ENCODE data around the gene ILF2. TPM values are rescaled to one million over a fixed set of nuclear protein-coding genes. Genes with fewer than 3 reads are reported as not detected.

ILF2 gene
- total RNA-seq, 2 experiments from 2014 or later: 287 to 334 TPM

GRCh38 chr1:153627715-153628626 is 42.8 kb downstream of the ILF2 start, which contains the start of gene S100A1:
TSS of gene S100A1 (plus strand) at chr1:153628434. CDS start at chr1:153630522, 2,088 bp downstream.
- Histone ChIP-seq H3K36me3 (ENCODE audit: insufficient read depth, low read length) (no peaks in the 10 kb centered on the region), H3K9me3 (ENCODE audit: low read length) (no peaks in the 10 kb centered on the region), H4K20me1 (ENCODE audit: insufficient read depth, low read length) (no peaks in the 10 kb centered on the region), H3K79me2 (ENCODE audit: insufficient read depth, low read depth, low read length) (no peaks in the 10 kb centered on the region), H3K4me3 (ENCODE audit: low read depth, low read length, poor library complexity, severe bottlenecking) (peak within 1 kb of the TSS; percentile 26), H3K4me1 (ENCODE audit: insufficient read depth, low read length, poor library complexity, severe bottlenecking) (peaks cover 16% of the 10 kb centered on the region), H2AFZ (ENCODE audit: low read length) (peak within 1 kb of the TSS; percentile 61; the same call in 1 of the 2 replicates), H3K27ac (ENCODE audit: low read depth, low read length, poor library complexity, severe bottlenecking) (no peak within 1 kb of the TSS), H3K4me2 (ENCODE audit: low read length) (peak within 1 kb of the TSS; percentile 39; the same call in 1 of the 2 replicates), H3K9me2 (ENCODE audit: insufficient read depth, low read length) (no peaks in the 10 kb centered on the region)
- BruUV-seq (replicated peaks): no TSS peak
- intact Hi-C loops (cut with micrococcal nuclease; ENCODE audit: unreplicated experiment): no loop called here
- TF ChIP-seq CTCF (conservative IDR thresholded peaks at IDR 0.05; ENCODE audit: low read length) (peak; percentile 2; the same call in 1 of the 2 replicates), EZH2phosphoT487 (IDR thresholded peaks at IDR 0.05; ENCODE audit: borderline replicate concordance, low read depth, low read length) (no peak)
- ChIA-PET POLR2A (interaction anchor here (0.9 to 1.2 kb wide), 2 partner anchors 9 to 23 kb away, joined by 3 read pairs; no protein-coding TSS in a partner anchor), CTCF (ENCODE audit: unreplicated experiment) (interaction anchor here (1.9 kb wide), 1 partner anchor 56 kb away, joined by 6 read pairs; no protein-coding TSS in a partner anchor)
- no peak for DNase-seq (ENCODE audit: low spot score)

- Histone ChIP-seq H3K27ac (ENCODE audit: low read depth, low read length, poor library complexity, severe bottlenecking) (no peak within 1 kb of the TSS), H3K9me3 (ENCODE audit: low read length) (no peaks in the 10 kb centered on the region), H3K4me1 (ENCODE audit: insufficient read depth, low read length, poor library complexity, severe bottlenecking) (peaks cover 22% of the 10 kb centered on the region), H3K79me2 (ENCODE audit: insufficient read depth, low read depth, low read length) (no peaks in the 10 kb centered on the region), H4K20me1 (ENCODE audit: insufficient read depth, low read length) (no peaks in the 10 kb centered on the region), H2AFZ (ENCODE audit: low read length) (peak within 1 kb of the TSS; percentile 61; the same call in 1 of the 2 replicates), H3K36me3 (ENCODE audit: insufficient read depth, low read length) (no peaks in the 10 kb centered on the region), H3K4me3 (ENCODE audit: low read depth, low read length, poor library complexity, severe bottlenecking) (peak within 1 kb of the TSS; percentile 26), H3K4me2 (ENCODE audit: low read length) (peak within 1 kb of the TSS; percentile 39; the same call in 1 of the 2 replicates), H3K9me2 (ENCODE audit: insufficient read depth, low read length) (no peaks in the 10 kb centered on the region)
- CTCF ChIA-PET (ENCODE audit: unreplicated experiment): interaction anchor here (1.9 kb wide), 1 partner anchor 55 kb away, joined by 6 read pairs; no protein-coding TSS in a partner anchor
- TF ChIP-seq EZH2phosphoT487 (IDR thresholded peaks at IDR 0.05; ENCODE audit: borderline replicate concordance, low read depth, low read length): no peak
- TF ChIP-seq CTCF (conservative IDR thresholded peaks at IDR 0.05; ENCODE audit: low read length): peak; percentile 76
- intact Hi-C loops (cut with micrococcal nuclease; ENCODE audit: unreplicated experiment): no loop called here
- BruUV-seq (replicated peaks): no TSS peak
- peak; percentile 67 for DNase-seq (ENCODE audit: low spot score)
- POLR2A ChIA-PET: interaction anchor here (0.7 to 1.2 kb wide), 3 partner anchors 9 to 29 kb away, joined by 3 read pairs; no protein-coding TSS in a partner anchor
Measured at GRCh38 chr1:153626904-153627714, 43.7 kb downstream of the ILF2 start, which contains the start of gene S100A13. TSS of gene S100A13 (minus strand) at chr1:153627505. CDS start at chr1:153626472, 1,033 bp downstream.

All from OCI-LY7 (cell line).